ENCODE measurements around the gene ATF7. TPM values are rescaled to one million over a fixed set of nuclear protein-coding genes. Genes with fewer than 3 reads are reported as not detected.

ATF7 gene
- total and polyA plus RNA-seq, 2 of the 4 experiments (the other 2 are of a cell fraction) = 7.0 to 16.3 TPM

DNA sequence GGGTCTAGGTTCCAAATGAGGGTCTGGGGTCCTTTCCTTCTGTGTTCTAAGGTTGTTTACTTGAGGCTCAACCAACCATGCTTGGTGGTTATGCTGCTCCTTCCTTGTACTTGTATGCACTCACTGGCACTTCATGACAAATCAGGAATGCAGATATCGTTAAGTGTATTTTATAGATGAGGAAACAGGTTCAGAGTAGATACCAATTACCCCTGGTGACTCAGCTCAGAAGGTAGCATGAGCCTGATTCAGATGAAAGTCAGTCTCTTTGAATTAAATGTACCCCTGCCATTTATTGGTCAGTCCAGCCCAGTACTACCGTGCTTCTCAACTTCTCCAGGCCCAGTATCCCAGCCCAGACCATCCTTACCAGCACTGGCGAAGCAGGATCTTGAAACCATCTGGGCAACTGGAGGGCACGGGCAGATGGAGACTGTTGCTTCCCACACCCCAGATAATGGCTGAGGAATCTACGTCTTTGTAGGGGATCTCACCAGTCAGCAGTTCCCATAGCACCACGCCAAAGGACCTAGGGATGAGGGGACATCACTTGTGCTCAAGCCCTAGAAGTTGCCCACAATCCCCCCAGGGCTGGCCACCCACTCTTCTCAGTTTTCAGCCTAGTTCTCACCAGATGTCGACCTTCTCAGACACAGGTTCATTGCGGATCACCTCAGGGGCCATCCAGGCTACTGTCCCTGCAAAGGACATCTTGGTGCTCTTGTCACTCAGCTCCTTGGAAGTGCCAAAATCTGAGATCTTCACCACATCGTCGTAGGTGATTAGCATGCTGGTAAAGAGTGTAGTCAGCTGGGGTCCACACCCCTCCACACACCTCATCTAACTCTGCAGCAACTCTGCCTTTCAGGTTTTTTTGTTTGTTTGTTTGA lies 141.3 kb downstream of the ATF7 start:
- H3K4me3 ChIP-seq (ENCODE audit: insufficient read depth, low read depth, low read length) = no peak overlapping the region
- H2AK9ac ChIP-seq (replicated peaks; ENCODE audit: low read depth, low read length, poor library complexity) = peak overlapping the region; percentile 13
- no peak overlapping the region for H2BK15ac ChIP-seq (ENCODE audit: low read depth, low read length)
- no peak overlapping the region for H2BK20ac ChIP-seq (ENCODE audit: low read depth, low read length)
- no peak overlapping the region for H3K4ac ChIP-seq (ENCODE audit: low read depth, low read length)
- H3K27ac ChIP-seq (ENCODE audit: insufficient read depth, low read length) = no peak overlapping the region
- no peak overlapping the region for H2BK120ac ChIP-seq (ENCODE audit: low read depth, low read length)
- no peak overlapping the region for H4K8ac ChIP-seq (ENCODE audit: low read depth in 2 of 2, low read length in 2 of 2)
- no peak overlapping the region for H3K56ac ChIP-seq (ENCODE audit: extremely low read depth, insufficient read depth, low read length)
- DNase-seq = no peak
- ATAC-seq (ENCODE audit: low read depth) = no peak
- no peak overlapping the region for H3K4me2 ChIP-seq (ENCODE audit: low read depth, low read length)
- no peak overlapping the region for H4K91ac ChIP-seq (ENCODE audit: insufficient read depth, low read depth, low read length)
- no peak overlapping the region for H2AFZ ChIP-seq (replicated peaks; ENCODE audit: low read length, poor library complexity)
- peaks cover 23% of the 10 kb centered on the region; the same call in 1 of the 2 replicates for H3K9me1 ChIP-seq (ENCODE audit: insufficient read depth, low read length)
- no peaks in the 10 kb centered on the region for H3K27me3 ChIP-seq (ENCODE audit: control insufficient read depth, insufficient read depth, low read length)
- ChIA-PET CTCF (no interaction called here), POLR2A (ENCODE audit: unreplicated experiment) (no interaction called here)
- peaks cover 70% of the 10 kb centered on the region for H3K36me3 ChIP-seq (ENCODE audit: control insufficient read depth, insufficient read depth, low read length)
- no peak overlapping the region for H2BK5ac ChIP-seq (ENCODE audit: low read depth, low read length, poor library complexity, severe bottlenecking)
- no peak overlapping the region for H3K9ac ChIP-seq (ENCODE audit: low read depth, low read length)
- in situ Hi-C loops (cut with MboI; ENCODE audit: low sequenced_read_pairs) (no loop called here), intact Hi-C loops (cut with micrococcal nuclease) (no loop called here), dilution Hi-C loops (cut with HindIII; ENCODE audit: low sequenced_read_pairs, unreplicated experiment) (no loop called here)
- no peak overlapping the region for H3K23ac ChIP-seq (ENCODE audit: low read depth, low read length)
- H3K18ac ChIP-seq (ENCODE audit: low read depth, low read length) = no peak overlapping the region
- no peaks in the 10 kb centered on the region for H3K9me3 ChIP-seq (ENCODE audit: control insufficient read depth, insufficient read depth, low read length)
- TF ChIP-seq CEBPB (IDR thresholded peaks at IDR 0.05; ENCODE audit: low read depth, low read length) = no peak
- TF ChIP-seq RFX5 (IDR thresholded peaks at IDR 0.05; ENCODE audit: low read depth, low read length) = no peak
- TF ChIP-seq MXI1 (IDR thresholded peaks at IDR 0.05; ENCODE audit: borderline replicate concordance, low read depth, low read length) = no peak
- TF ChIP-seq POLR2A (IDR thresholded peaks at IDR 0.05; ENCODE audit: low read depth, low read length) = peak; percentile 17; the same call in 1 of the 2 replicates
- WGBS, 2 experiments (ENCODE audit: extremely low coverage in 2 of 2, insufficient read length in 1 of 2) = 84% methylated on average over 4 of the region's 10 CpGs; no CpG with 5 or more reads in 1 of the 2 experiments
- H3K14ac ChIP-seq (replicated peaks; ENCODE audit: low read depth, low read length) = no peak overlapping the region
- peaks cover 79% of the 10 kb centered on the region for H4K20me1 ChIP-seq (ENCODE audit: insufficient read depth, low read length)
- peaks cover 34 to 86% of the 10 kb centered on the region in 2 experiments for H3K79me1 ChIP-seq (ENCODE audit: low read depth in 1 of 2, low read length in 2 of 2)
- peaks cover 10% of the 10 kb centered on the region for H3K4me1 ChIP-seq (ENCODE audit: control insufficient read depth, insufficient read depth, low read length)
- no peak overlapping the region for H4K5ac ChIP-seq (ENCODE audit: low read depth, low read length)
- H2AK5ac ChIP-seq (ENCODE audit: low read depth, low read length) = no peak overlapping the region
- BruUV-seq (replicated peaks) = no TSS peak

Measured in IMR-90 (cell line).